Activated CD4-positive, alpha-beta T cell treated with anti-CD3 and anti-CD28 coated beads for 36 hours (primary cell): ENCODE results near the gene SSR3. TPM values are rescaled to one million over a fixed set of nuclear protein-coding genes. Genes with fewer than 3 reads are reported as not detected.
A peak's percentile ranks its signal among the peaks of the same experiment; 100 is the strongest.
"Not testable (repeated sequence)": the region's sequence is repeated elsewhere in the genome, so short reads cannot be mapped to it uniquely, and the experiment has no call there.

Source experiments
- ATAC-seq: fragments of 200-7000 bp; cut with Tn5 transposase; one replicate; pipeline ENCODE4 v1.10.0; 2021; ENCODE audit warnings: mild to moderate bottlenecking, moderate library complexity
- CTCF ChIA-PET: fragments of 350-600 bp; sonication (Branson Sonifier 250); formaldehyde crosslinking; loops from one replicate; lab custom pipeline; 2021; ENCODE audit warnings: antibody characterized with exemption; lab: Charles Lee
- POLR2A ChIA-PET: fragments of 350-600 bp; sonication (Branson Sonifier 250); formaldehyde crosslinking; loops from one replicate; lab custom pipeline; 2021; ENCODE audit warnings: antibody characterized with exemption, inconsistent platforms; lab: Charles Lee
- DNase-seq: peaks from one replicate; pipeline ENCODE4 v3.0.0-alpha.2; 2020
- H3K27ac Mint-ChIP-seq: one replicate; pipeline ENCODE4 v1.8.0; 2021; ENCODE audit warnings: mixed read lengths
- H3K27me3 Mint-ChIP-seq: one replicate; pipeline ENCODE4 v1.8.0; 2021; ENCODE audit warnings: mixed read lengths
- H3K36me3 Mint-ChIP-seq: one replicate; pipeline ENCODE4 v1.8.0; 2021; ENCODE audit warnings: low read depth, mixed read lengths
- H3K4me1 Mint-ChIP-seq: one replicate; pipeline ENCODE4 v1.8.0; 2021; ENCODE audit warnings: mixed read lengths
- H3K4me3 Mint-ChIP-seq: one replicate; pipeline ENCODE4 v1.8.0; 2021; ENCODE audit warnings: mild to moderate bottlenecking, moderate library complexity, mixed read lengths
- H3K9me3 Mint-ChIP-seq: one replicate; pipeline ENCODE4 v1.8.0; 2021; ENCODE audit warnings: low read depth, mixed read lengths
- intact Hi-C, 2 experiments: fragments of 100-400 bp; cut with DNase I in 1 of 2; cut with micrococcal nuclease in 1 of 2; formaldehyde crosslinking; loops; one replicate each; pipeline versions ENCODE4 v1.14.2 to v1.15.1; 2022 to 2024; cut with DNase I, micrococcal nuclease
- total RNA-seq, 2 experiments: library from RNA; stranded (reverse); gene quantifications; one replicate each; pipeline ENCODE4 v1.2.3, GENCODE V29; 2021

Gene SSR3
- total RNA-seq, 2 experiments from 2014 or later = 144 to 156 TPM

DNA sequence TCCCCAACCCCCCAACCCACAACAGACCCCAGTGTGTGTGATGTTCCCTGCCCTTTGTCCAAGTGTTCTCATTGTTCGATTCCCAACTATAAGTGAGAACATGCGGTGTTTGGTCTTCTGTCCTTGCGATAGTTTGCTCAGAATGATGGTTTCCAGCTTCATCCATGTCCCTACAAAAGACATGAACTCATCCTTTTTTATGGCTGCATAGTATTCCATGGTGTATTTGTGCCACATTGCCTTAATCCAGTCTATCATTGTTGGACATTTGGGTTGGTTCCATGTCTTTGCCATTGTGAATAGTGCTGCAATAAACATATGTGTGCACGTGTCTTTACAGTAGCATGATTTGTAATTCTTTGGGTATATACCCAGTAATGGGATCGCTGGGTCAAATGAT, 34.9 kb upstream of the SSR3 start:
- H3K27ac Mint-ChIP-seq, ATAC-seq, H3K4me3 Mint-ChIP-seq, CTCF ChIA-PET, H3K27me3 Mint-ChIP-seq, H3K4me1 Mint-ChIP-seq, H3K9me3 Mint-ChIP-seq, H3K36me3 Mint-ChIP-seq, POLR2A ChIA-PET, intact Hi-C loops, DNase-seq: not testable (repeated sequence)

DNA sequence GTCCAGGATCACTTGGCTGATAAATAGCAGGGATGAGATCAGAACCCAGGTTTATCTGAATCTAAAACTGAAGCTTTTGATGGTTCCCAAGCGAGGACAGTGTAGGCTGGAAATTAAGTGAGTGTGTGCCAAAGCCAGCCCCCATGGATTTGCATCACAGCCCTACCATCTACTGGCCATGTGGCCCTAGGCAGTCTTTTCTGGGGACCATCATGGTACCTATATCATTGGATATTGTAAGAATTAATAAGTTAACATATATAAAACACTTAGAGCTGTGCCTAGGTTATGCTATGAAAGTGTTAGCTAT, 32.8 kb upstream of the SSR3 start:
- no peaks in the 10 kb centered on the region for H3K9me3 Mint-ChIP-seq
- H3K4me3 Mint-ChIP-seq = no peak overlapping the region
- H3K36me3 Mint-ChIP-seq = no peaks in the 10 kb centered on the region
- DNase-seq = no peak
- H3K27me3 Mint-ChIP-seq = no peaks in the 10 kb centered on the region
- peaks cover 7% of the 10 kb centered on the region for H3K4me1 Mint-ChIP-seq
- no peak for ATAC-seq
- CTCF ChIA-PET = interaction anchor here (0.6 to 1.3 kb wide), 3 partner anchors 10 to 1020 kb away, joined by 3 read pairs; no protein-coding TSS in a partner anchor
- intact Hi-C loops = no loop called here
- no peak overlapping the region for H3K27ac Mint-ChIP-seq
- POLR2A ChIA-PET = no interaction called here

DNA sequence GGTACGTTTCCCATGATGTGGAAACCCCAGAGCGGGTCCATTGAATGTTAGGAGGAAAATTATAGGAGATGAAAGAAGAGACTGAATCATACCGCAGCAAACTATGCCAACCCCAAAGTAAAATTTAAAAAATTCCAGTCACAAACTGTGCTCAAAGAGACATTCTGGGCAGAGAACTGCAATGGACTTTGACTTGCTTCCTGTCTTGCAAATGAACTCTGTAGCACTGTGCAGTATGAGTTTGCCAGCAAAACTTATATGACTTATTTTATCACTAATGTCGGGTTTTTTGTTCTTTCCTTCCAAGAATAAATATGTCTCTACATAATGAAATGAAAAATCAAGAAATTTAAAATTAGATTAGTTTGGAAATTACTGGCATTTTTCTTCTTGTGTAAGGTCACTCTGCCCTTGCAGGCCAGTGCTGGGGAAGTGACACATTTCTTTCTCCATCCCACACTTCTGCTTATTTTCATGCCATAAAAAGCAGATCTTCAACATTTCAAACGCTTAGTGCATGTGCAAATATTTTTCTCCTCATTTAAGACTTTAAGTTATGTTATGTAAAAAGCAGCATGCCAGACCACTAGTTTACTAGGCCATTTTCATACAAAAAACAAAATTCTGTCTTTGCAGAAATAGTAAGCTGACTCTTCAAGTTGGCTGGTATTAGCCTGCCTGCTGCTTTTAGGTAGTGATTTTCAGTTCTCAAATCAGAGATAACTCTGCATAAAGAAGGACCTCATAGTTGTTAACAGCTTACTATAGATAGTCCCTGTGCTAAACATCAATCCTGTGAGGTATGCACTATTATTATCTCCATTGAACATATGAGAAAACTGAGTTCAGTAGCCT, 32.2 kb upstream of the SSR3 start:
- Mint-ChIP-seq H3K27me3 (no peaks in the 10 kb centered on the region), H3K27ac (no peak overlapping the region), H3K36me3 (no peaks in the 10 kb centered on the region), H3K4me1 (peaks cover 11% of the 10 kb centered on the region), H3K4me3 (no peak overlapping the region), H3K9me3 (no peaks in the 10 kb centered on the region)
- ATAC-seq (no peak), DNase-seq (no peak)
- ChIA-PET CTCF (interaction anchor here (0.6 to 1.3 kb wide), 3 partner anchors 11 to 1020 kb away, joined by 3 read pairs; no protein-coding TSS in a partner anchor), POLR2A (no interaction called here)
- intact Hi-C loops = no loop called here

DNA sequence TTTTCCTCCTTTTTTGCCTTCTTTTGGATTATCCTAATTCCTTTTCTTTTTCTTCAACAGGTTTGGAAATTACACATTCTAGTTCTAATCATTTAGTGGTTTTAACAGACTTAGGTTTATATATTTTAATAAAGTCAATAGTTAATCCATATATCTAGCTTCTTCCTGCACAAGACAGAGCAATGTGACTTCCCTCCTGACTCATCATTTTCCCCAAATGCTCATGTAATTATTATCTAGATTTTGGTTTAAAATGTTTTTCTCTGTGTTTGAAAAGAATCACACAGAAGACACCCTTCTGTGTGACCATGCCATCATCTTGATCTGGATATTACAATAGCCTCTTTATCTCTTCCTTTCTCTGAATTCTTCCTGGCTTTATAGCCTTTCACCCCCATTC, 28.6 kb upstream of the SSR3 start:
- Mint-ChIP-seq H3K4me1 (peaks cover 11% of the 10 kb centered on the region), H3K9me3 (no peaks in the 10 kb centered on the region), H3K36me3 (no peaks in the 10 kb centered on the region), H3K4me3 (no peak overlapping the region), H3K27me3 (no peaks in the 10 kb centered on the region), H3K27ac (no peak overlapping the region)
- ChIA-PET POLR2A (no interaction called here), CTCF (interaction anchor here (0.7 kb wide), 1 partner anchor 163 kb away, joined by 3 read pairs; no protein-coding TSS in a partner anchor)
- no peak for ATAC-seq
- intact Hi-C loops = no loop called here
- no peak for DNase-seq

DNA sequence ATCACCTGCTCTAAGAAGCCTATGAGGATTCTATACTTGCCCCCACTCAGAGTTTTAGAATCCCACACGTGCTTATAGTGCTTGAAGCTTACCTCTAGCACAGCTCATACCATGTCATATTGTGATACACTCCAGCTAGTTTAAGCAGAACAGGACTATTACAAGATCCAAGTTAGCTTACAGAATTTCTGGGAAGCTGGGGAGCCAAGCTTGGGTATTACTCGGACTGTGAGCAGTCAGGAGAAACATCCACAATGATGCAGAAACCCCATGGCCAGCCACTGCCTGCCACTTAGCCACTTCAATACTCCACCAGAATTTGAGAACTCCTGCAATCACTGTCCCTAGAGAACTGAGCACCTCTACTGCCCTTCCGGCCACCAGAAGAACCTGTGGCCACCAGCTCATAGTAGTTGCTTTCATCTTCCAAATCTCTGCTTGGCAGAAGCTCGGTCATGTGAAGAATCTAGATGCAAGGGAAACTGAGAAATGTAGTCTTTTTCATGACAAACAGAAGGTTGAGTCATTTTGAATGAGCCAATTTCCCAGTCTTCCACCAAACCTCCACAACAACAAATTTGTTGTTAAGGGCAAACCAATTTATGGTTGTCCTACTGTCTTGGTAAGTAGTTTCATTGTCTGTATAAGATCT, 27.7 kb upstream of the SSR3 start:
- Mint-ChIP-seq H3K9me3 (no peaks in the 10 kb centered on the region), H3K36me3 (no peaks in the 10 kb centered on the region), H3K4me3 (no peak overlapping the region), H3K27ac (no peak overlapping the region), H3K27me3 (no peaks in the 10 kb centered on the region), H3K4me1 (peaks cover 11% of the 10 kb centered on the region)
- ATAC-seq (peak; percentile 39), DNase-seq (no peak)
- ChIA-PET POLR2A (no interaction called here), CTCF (no interaction called here)
- intact Hi-C loops = no loop called here

DNA sequence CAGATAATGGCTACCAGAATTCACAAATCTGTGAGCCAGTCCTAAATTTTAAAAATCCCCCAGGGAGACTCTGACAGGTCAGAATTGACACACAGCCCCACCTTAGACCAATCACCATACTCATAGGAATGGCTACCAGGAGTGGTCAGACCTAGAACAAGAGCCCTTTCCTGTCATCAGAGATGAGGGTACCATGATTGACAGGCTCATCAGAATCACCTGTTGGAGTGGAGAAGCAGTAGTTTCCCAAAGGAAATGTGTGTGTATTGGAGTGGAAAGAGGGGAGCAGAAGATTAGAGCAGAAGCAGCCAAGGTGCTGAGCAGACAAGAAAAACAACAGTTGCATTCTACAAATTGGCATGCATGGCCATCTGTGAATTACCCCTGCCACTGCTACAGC, 27.0 kb upstream of the SSR3 start:
- Mint-ChIP-seq H3K4me1 (peaks cover 11% of the 10 kb centered on the region), H3K27ac (no peak overlapping the region), H3K9me3 (no peaks in the 10 kb centered on the region), H3K4me3 (no peak overlapping the region), H3K27me3 (no peaks in the 10 kb centered on the region), H3K36me3 (no peaks in the 10 kb centered on the region)
- POLR2A ChIA-PET = no interaction called here
- intact Hi-C loops = no loop called here
- ATAC-seq (no peak), DNase-seq (no peak)
- CTCF ChIA-PET = no interaction called here

DNA sequence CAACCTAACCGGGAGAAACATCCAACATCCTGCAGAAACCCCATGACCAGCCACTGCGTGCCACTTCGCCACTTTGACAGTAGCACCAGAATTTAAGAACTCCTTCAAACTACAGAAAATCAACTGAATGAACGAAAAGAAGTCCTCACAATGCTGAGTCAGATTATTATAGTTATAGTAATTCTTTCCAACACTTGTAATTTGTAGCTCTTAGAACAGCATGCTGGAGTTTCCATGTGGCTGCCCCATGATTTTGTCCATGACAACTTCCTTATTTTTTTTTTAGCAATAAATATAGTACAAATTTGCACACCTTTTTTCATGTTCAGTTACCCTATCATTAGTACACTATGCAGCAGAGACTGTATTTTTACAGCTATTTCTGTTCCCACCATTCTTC, 26.1 kb upstream of the SSR3 start:
- no peaks in the 10 kb centered on the region for H3K9me3 Mint-ChIP-seq
- POLR2A ChIA-PET = no interaction called here
- no peaks in the 10 kb centered on the region for H3K36me3 Mint-ChIP-seq
- ATAC-seq (no peak), DNase-seq (no peak)
- no peak overlapping the region for H3K4me3 Mint-ChIP-seq
- peaks cover 4% of the 10 kb centered on the region for H3K27me3 Mint-ChIP-seq
- CTCF ChIA-PET = no interaction called here
- peaks cover 11% of the 10 kb centered on the region for H3K4me1 Mint-ChIP-seq
- no peak overlapping the region for H3K27ac Mint-ChIP-seq
- intact Hi-C loops = no loop called here

DNA sequence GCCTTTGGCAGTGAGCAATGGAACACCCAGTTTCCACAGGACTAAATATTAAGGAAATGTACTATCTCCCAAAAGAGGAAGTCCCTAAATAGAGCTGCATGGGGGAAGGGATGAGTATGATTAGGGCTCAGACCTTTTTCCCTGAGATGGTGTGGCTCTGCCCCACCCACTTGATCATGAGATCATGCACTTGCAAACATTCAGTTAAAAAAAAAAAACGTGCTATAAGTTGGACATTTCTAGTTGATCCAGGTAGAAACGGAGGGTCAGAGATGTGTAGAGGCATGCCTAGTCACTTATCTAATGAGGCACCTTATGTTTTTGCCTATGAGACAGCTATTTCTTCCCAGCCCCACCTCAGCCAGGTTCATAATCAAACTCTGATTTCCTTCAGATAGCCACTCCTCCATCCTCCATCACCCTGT, 24.5 kb upstream of the SSR3 start:
- peaks cover 10% of the 10 kb centered on the region for H3K27me3 Mint-ChIP-seq
- H3K27ac Mint-ChIP-seq = no peak overlapping the region
- H3K36me3 Mint-ChIP-seq = no peaks in the 10 kb centered on the region
- POLR2A ChIA-PET = no interaction called here
- no peak overlapping the region for H3K4me3 Mint-ChIP-seq
- no peaks in the 10 kb centered on the region for H3K9me3 Mint-ChIP-seq
- CTCF ChIA-PET = interaction anchor here (0.6 to 1.0 kb wide), 2 partner anchors 94 to 558 kb away, joined by 3 read pairs; no protein-coding TSS in a partner anchor
- intact Hi-C loops = no loop called here
- H3K4me1 Mint-ChIP-seq = peaks cover 11% of the 10 kb centered on the region
- ATAC-seq (no peak), DNase-seq (no peak)

DNA sequence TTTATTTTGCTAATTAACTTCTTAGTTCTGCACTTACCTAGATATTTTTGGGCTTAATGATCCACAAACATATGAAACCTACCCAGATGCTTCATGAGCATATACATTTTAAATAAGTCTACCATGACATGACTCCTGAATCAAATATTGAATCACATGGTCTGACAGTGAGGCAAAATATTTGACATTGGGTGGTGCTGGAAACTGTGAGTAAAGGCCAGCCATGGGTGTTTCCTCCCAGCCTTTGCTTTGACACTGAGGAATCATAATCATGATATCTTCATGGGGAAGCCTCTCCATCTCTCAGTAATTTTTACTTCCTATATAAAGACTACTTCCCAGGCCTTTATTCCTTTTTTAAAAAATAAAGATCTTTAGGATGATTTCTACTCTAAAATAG, 22.8 kb upstream of the SSR3 start:
- ChIA-PET POLR2A (no interaction called here), CTCF (no interaction called here)
- H3K36me3 Mint-ChIP-seq = no peaks in the 10 kb centered on the region
- H3K27me3 Mint-ChIP-seq = peaks cover 13% of the 10 kb centered on the region
- intact Hi-C loops = no loop called here
- DNase-seq = no peak
- no peak for ATAC-seq
- H3K27ac Mint-ChIP-seq = no peak overlapping the region
- H3K4me1 Mint-ChIP-seq = peaks cover 4% of the 10 kb centered on the region
- no peak overlapping the region for H3K4me3 Mint-ChIP-seq
- no peaks in the 10 kb centered on the region for H3K9me3 Mint-ChIP-seq

DNA sequence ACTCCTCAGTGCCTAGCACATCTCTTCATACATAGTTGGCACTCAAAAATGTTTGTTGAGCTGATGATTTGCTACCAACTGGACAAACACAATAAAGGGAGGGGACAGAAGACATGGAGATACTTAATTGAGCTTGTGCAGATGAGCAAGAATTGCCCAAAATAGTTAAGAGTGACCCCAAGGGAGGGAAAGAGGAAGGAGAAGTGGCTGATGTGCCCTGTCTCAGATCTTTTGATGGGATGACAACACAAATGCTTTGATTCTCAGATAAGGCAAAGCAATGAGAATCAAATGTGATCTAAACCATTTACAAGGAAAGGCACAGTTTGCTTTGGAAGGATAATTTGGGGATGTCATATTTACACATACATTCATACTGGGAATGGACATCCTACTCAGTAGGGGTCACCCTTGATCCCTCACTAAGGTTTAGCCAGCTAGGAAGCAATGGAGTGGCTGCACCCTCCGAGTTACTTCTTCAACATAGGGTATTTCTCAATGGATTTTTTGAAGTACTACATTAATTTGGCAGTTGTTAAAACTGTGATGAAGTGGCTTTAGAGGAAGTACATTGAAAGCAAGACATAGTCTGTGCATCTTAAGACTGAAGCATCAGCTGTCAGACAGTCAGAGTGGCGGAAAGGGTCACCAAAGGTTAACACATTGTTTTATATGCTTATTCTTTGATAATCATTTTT, 21.9 kb upstream of the SSR3 start:
- Mint-ChIP-seq H3K27me3 (peaks cover 13% of the 10 kb centered on the region), H3K27ac (no peak overlapping the region), H3K4me3 (no peak overlapping the region), H3K36me3 (no peaks in the 10 kb centered on the region), H3K9me3 (no peaks in the 10 kb centered on the region), H3K4me1 (no peaks in the 10 kb centered on the region)
- CTCF ChIA-PET = interaction anchor here (0.8 kb wide), 1 partner anchor 24 kb away, joined by 4 read pairs; no protein-coding TSS in a partner anchor
- ATAC-seq (no peak), DNase-seq (no peak)
- intact Hi-C loops = no loop called here
- POLR2A ChIA-PET = no interaction called here

DNA sequence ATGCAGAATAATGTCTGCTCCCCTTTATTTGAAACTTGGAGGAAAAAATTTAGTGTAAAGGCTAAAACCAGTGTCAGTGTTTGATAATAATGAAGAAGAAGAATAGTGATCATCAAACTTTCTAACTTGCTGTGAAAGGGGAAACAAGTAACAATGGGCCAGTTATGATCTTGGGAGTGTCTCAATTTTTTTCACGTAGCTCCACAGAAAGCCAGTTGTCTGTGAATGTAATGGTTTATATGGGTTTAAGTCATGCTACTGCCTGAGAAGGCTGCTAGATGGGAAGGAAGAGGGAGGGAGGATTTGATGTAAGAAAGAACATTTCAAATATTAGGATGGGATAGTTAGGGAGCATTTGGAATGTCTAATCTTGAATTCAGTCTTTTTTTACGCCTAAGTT, 21.1 kb upstream of the SSR3 start:
- ChIA-PET POLR2A (no interaction called here), CTCF (interaction anchor here (0.8 kb wide), 1 partner anchor 25 kb away, joined by 4 read pairs; no protein-coding TSS in a partner anchor)
- Mint-ChIP-seq H3K4me3 (no peak overlapping the region), H3K27ac (no peak overlapping the region), H3K4me1 (no peaks in the 10 kb centered on the region), H3K9me3 (no peaks in the 10 kb centered on the region), H3K27me3 (peaks cover 13% of the 10 kb centered on the region), H3K36me3 (no peaks in the 10 kb centered on the region)
- no peak for ATAC-seq
- no peak for DNase-seq
- intact Hi-C loops = no loop called here
